ENCODE data around the gene SARNP. TPM values are rescaled to one million over a fixed set of nuclear protein-coding genes. Genes with fewer than 3 reads are reported as not detected.

Gene SARNP
- total RNA-seq, 1 donor from 2014 or later: 76.6 TPM

DNA sequence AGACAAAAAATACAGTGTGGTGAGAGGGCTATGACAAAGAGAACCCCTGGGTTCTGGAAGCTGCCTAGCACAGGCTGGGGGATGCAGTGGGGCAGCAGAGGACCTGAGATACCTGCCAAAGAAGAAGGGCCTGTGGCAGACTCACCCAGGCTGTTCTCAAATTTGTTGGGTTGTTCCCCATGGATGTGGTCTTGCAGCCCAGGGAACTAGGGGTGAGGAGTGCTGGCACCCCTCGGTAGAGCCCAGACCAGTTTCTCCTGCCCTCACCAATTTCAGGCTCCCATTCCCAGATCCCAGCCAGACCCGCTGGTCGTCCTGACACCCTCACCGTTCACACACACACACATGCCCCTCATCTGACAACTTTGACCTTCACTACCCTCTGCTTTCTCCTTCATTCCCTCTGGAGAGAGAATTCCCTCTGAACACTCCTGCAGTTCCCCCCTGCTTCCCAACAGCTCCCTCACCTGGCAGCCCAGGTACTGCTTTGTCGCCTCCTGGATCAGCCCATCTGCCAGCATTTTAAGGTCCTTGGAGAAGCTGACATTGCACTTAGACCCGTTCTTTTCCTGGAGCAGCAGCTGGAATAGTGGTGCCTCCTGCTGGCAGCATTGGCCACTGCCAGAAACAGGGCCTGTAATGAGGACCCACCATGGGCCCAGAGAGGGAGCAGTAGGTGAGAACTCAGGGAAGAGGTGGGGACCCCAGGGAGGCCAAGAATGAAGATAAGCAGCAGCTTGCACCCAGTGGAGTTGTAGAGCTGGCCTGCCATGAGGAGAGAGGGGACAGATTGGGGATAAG lies 80.5 kb downstream of the SARNP start:
- Mint-ChIP-seq H3K9me3 (ENCODE audit: unreplicated experiment) (no peaks in the 10 kb centered on the region), H3K36me3 (ENCODE audit: low read depth, unreplicated experiment) (no peaks in the 10 kb centered on the region), H3K4me1 (ENCODE audit: unreplicated experiment) (peaks cover 13% of the 10 kb centered on the region), H3K27ac (ENCODE audit: unreplicated experiment) (peak overlapping the region; percentile 81), H3K27me3 (ENCODE audit: unreplicated experiment) (peaks cover 5% of the 10 kb centered on the region), H3K4me3 (ENCODE audit: unreplicated experiment) (no peak overlapping the region)
- TF ChIP-seq, protein P1, sequence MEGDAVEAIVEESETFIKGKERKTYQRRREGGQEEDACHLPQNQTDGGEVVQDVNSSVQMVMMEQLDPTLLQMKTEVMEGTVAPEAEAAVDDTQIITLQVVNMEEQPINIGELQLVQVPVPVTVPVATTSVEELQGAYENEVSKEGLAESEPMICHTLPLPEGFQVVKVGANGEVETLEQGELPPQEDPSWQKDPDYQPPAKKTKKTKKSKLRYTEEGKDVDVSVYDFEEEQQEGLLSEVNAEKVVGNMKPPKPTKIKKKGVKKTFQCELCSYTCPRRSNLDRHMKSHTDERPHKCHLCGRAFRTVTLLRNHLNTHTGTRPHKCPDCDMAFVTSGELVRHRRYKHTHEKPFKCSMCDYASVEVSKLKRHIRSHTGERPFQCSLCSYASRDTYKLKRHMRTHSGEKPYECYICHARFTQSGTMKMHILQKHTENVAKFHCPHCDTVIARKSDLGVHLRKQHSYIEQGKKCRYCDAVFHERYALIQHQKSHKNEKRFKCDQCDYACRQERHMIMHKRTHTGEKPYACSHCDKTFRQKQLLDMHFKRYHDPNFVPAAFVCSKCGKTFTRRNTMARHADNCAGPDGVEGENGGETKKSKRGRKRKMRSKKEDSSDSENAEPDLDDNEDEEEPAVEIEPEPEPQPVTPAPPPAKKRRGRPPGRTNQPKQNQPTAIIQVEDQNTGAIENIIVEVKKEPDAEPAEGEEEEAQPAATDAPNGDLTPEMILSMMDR (IDR thresholded peaks at IDR 0.05; ENCODE audit: unreplicated experiment): peak; percentile 69
- DNase-seq (ENCODE audit: low spot score): peak; percentile 82

DNA sequence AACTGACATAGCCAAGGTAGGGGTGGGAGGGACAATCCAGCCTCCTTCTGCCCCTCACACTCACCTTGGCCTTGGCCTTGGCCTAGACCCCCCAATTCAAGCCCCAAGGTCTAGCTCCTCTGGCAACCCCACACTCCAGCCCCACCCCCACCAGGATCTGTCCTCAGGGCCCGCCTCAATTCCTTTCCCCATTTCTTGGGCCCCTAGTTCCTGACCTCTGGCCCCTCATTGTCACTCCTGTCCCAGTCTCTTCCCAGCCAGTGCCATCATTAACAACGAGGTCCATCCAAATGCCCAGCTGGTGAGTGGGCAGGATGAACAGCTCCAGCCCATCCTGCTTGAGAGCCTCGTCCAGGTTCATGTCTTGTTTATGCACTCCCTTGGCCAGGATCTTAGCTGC lies 81.4 kb downstream of the SARNP start:
- no peaks in the 10 kb centered on the region for H3K9me3 Mint-ChIP-seq (ENCODE audit: unreplicated experiment)
- peaks cover 13% of the 10 kb centered on the region for H3K4me1 Mint-ChIP-seq (ENCODE audit: unreplicated experiment)
- DNase-seq (ENCODE audit: low spot score): no peak
- H3K27me3 Mint-ChIP-seq (ENCODE audit: unreplicated experiment): peaks cover 5% of the 10 kb centered on the region
- H3K36me3 Mint-ChIP-seq (ENCODE audit: low read depth, unreplicated experiment): no peaks in the 10 kb centered on the region
- no peak overlapping the region for H3K27ac Mint-ChIP-seq (ENCODE audit: unreplicated experiment)
- TF ChIP-seq, protein P1 (IDR thresholded peaks at IDR 0.05; ENCODE audit: unreplicated experiment): no peak
- H3K4me3 Mint-ChIP-seq (ENCODE audit: unreplicated experiment): peak overlapping the region; percentile 25

DNA sequence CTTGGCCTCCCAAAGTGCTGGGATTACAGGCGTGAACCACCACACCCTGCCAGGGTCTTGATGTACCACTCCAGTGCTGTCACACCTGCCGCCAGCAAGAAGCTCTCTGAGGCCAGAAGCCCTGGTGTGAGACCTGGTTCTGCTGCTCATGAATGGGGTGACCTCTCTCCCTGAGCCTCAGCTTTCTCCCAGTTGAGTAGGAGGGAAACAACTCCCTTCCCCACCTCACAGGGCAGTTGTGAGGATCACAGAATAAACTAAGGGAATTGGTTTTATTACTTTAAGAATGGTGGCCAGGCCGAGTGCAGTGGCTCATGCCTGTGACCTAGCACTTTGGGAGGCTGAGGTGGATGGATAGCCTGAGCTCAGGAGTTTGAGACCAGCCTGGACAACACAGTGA lies 82.9 kb downstream of the SARNP start:
- Mint-ChIP-seq H3K36me3 (ENCODE audit: low read depth, unreplicated experiment) (no peaks in the 10 kb centered on the region), H3K27ac (ENCODE audit: unreplicated experiment) (no peak overlapping the region), H3K4me1 (ENCODE audit: unreplicated experiment) (peaks cover 25% of the 10 kb centered on the region), H3K4me3 (ENCODE audit: unreplicated experiment) (no peak overlapping the region), H3K9me3 (ENCODE audit: unreplicated experiment) (no peaks in the 10 kb centered on the region), H3K27me3 (ENCODE audit: unreplicated experiment) (peaks cover 9% of the 10 kb centered on the region)
- TF ChIP-seq, protein P1 (IDR thresholded peaks at IDR 0.05; ENCODE audit: unreplicated experiment): no peak
- DNase-seq (ENCODE audit: low spot score): no peak

DNA sequence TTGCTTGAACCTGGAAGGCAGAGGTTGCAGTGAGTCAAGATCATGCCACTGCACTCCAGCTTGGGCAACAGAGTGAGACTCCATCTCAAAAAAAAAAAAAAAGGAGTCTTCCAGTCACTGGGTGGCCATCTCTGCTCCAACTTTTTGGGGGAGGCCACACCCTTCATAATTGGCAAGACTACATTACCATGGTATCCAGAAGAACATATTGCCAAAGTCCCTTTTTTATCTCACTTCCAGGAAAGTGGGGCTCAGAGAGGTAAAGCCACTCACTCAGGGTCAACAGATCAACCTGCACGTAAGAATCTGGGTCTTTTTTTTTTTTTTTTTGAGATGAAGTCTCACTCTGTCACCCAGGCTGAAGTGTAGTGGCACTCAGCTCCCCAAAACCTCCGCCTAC lies 83.7 kb downstream of the SARNP start:
- TF ChIP-seq, protein P1 (IDR thresholded peaks at IDR 0.05; ENCODE audit: unreplicated experiment): no peak
- no peak for DNase-seq (ENCODE audit: low spot score)
- Mint-ChIP-seq H3K27ac (ENCODE audit: unreplicated experiment) (no peak overlapping the region), H3K4me1 (ENCODE audit: unreplicated experiment) (peaks cover 28% of the 10 kb centered on the region), H3K27me3 (ENCODE audit: unreplicated experiment) (peaks cover 11% of the 10 kb centered on the region), H3K4me3 (ENCODE audit: unreplicated experiment) (no peak overlapping the region), H3K36me3 (ENCODE audit: low read depth, unreplicated experiment) (no peaks in the 10 kb centered on the region), H3K9me3 (ENCODE audit: unreplicated experiment) (no peaks in the 10 kb centered on the region)

DNA sequence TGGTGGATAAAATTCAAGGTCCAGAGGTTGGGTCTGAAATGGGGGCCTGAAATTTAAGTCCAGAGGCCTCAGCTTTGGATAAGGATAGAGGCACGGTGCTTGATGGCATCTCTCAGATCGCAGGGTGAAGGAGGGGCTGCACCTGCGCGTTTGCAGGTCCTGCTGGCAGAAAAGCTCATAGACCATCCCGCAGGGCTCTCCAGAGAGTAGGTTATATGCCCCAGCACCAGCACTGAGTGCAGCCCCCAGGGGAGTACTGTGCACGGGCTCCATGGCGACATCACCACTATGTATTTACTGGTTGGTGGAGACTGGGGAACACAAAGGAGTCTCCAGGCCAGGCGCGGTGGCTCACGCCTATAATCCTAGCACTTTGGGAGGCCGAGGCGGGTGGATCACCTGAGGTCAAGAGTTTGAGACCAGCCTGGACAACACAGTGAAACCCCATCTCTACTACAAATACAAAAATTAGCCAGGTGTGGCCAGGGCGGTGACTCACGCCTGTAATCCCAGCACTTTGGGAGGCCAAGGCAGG lies 84.4 kb downstream of the SARNP start:
- Mint-ChIP-seq H3K36me3 (ENCODE audit: low read depth, unreplicated experiment) (no peaks in the 10 kb centered on the region), H3K27me3 (ENCODE audit: unreplicated experiment) (peaks cover 11% of the 10 kb centered on the region), H3K9me3 (ENCODE audit: unreplicated experiment) (no peaks in the 10 kb centered on the region), H3K4me3 (ENCODE audit: unreplicated experiment) (no peak overlapping the region), H3K27ac (ENCODE audit: unreplicated experiment) (no peak overlapping the region), H3K4me1 (ENCODE audit: unreplicated experiment) (peaks cover 25% of the 10 kb centered on the region)
- DNase-seq (ENCODE audit: low spot score): no peak
- TF ChIP-seq, protein P1 (IDR thresholded peaks at IDR 0.05; ENCODE audit: unreplicated experiment): no peak

All from endothelial cell (in vitro differentiated cells).